Esophagus (tissue), 2 donors: ENCODE measurements around the gene LTBR. TPM values are rescaled to one million over a fixed set of nuclear protein-coding genes. Genes with fewer than 3 reads are reported as not detected.
"Not testable (repeated sequence)": the region's sequence is repeated elsewhere in the genome, so short reads cannot be mapped to it uniquely, and the experiment has no call there.

Experiments
- H3K27ac ChIP-seq, 2 donors: one replicate each; pipeline ENCODE4 v1.5.1; 2013; ENCODE audit warnings: low read depth in 2 of 2, mild to moderate bottlenecking in 2 of 2, inconsistent platforms in 1 of 2, low read length in 1 of 2, moderate library complexity in 1 of 2
- H3K27me3 ChIP-seq, 2 donors: one replicate each; pipeline ENCODE4 v1.6.1; 2013; ENCODE audit warnings: low read length in 2 of 2, control low read depth in 1 of 2, mild to moderate bottlenecking in 1 of 2; ENCODE audit not compliant: insufficient read depth in 2 of 2, control insufficient read depth in 1 of 2
- H3K36me3 ChIP-seq, 2 donors: one replicate each; pipeline ENCODE4 v1.6.1; 2013; ENCODE audit warnings: low read length in 1 of 2; ENCODE audit not compliant: control insufficient read depth in 2 of 2, insufficient read depth in 2 of 2
- H3K4me1 ChIP-seq, 2 donors: one replicate each; pipeline ENCODE4 v1.6.1; 2013; ENCODE audit warnings: low read length in 1 of 2; ENCODE audit not compliant: control insufficient read depth in 2 of 2, insufficient read depth in 2 of 2
- H3K4me3 ChIP-seq, 2 donors: one replicate each; pipeline ENCODE4 v1.5.1; 2013; ENCODE audit warnings: low read length in 2 of 2, mild to moderate bottlenecking in 2 of 2, low read depth in 1 of 2, moderate library complexity in 1 of 2
- H3K9me3 ChIP-seq, 2 donors: one replicate each; pipeline ENCODE4 v1.6.1; 2013; ENCODE audit warnings: mild to moderate bottlenecking in 2 of 2, low read depth in 1 of 2, low read length in 1 of 2, moderate library complexity in 1 of 2; ENCODE audit not compliant: control insufficient read depth in 2 of 2, insufficient read depth in 1 of 2
- WGBS, 2 donors: extraction: QIAGEN DNeasy Blood & Tissue Kit; methylation state at CpG; one replicate each; pipeline ENCODE4 v1.1.7; 2013; 5-methylcytosine and 5-hydroxymethylcytosine counted together
- polyA plus RNA-seq, 2 donors: library from polyadenylated mRNA; stranded (reverse); fragments of 200-250 nt; gene quantifications; one replicate each; pipeline ENCODE4 v1.2.3, GENCODE V29; 2013
- donor health status: healthy with polysubstance abuse.
- donor health status: Bipolar disorder and iron deficiency.

The LTBR gene
- polyA plus RNA-seq, 2 donors = 81.3 to 97.9 TPM

DNA sequence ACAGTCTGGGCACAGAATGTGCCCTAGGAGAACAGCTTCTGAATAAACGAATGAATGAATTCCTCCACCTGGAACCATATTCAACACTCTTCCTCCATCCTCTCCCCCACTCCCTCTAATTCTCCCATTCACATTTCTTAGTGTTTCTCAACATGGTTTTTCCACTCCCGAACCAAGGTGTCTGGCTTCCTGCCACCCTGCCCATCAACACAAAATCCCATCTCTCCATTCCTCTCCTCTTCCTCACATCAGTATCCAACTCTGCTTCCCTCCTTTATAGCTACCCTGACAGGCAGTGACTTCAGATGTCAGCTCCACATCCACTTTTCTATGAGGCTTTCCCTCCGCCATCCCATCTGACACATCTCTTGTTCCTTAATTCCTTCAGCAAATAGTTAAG, 45.0 kb upstream of the LTBR start:
- Histone ChIP-seq H3K36me3 (peaks cover 2% of the 10 kb centered on the region in 2 donors), H3K27me3 (no peaks in the 10 kb centered on the region), H3K9me3 (no peaks in the 10 kb centered on the region), H3K4me3 (peak overlapping the region; percentile 84 to 85), H3K27ac (peak overlapping the region; percentile 94 to 100), H3K4me1 (peaks cover 7 to 38% of the 10 kb centered on the region in 2 donors)
- WGBS, 2 donors = 14 to 23% methylated on average over 3 of the region's 3 CpGs

DNA sequence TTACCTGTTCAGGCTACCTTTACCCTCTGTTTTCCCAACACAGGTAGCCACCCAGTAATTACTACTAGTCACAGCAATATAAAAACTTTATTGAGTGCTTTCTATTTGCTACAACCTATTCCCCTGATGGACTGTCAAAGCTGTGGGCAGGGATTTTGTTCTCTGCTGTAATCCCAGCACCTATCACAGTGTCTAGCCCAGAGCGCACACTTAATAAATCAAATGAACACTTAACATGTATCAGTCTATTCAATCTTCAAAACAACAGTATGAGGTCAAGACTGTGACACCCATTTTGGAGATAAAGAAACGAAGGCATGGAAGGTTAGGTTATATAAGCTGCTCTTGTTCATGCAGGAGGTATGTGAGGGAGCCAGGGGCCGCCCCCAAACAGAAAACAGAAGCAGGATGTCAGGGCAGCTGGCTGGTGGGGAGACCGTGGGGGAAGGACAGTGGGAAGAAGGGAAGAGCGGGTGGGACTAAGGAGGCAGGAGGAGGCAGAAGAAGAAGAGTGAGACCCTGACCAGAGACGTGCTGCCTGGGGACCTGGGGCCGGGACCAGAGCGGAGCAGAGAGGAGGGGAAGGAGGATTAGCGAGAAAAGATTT, 43.8 kb upstream of the LTBR start:
- WGBS, 2 donors = 1 to 2% methylated on average over 9 of the region's 9 CpGs
- Histone ChIP-seq H3K36me3 (no peaks in the 10 kb centered on the region), H3K27ac (peak overlapping the region; percentile 94 to 100), H3K9me3 (no peaks in the 10 kb centered on the region), H3K27me3 (no peaks in the 10 kb centered on the region), H3K4me3 (peak overlapping the region; percentile 84 to 85), H3K4me1 (peaks cover 7 to 34% of the 10 kb centered on the region in 2 donors)

DNA sequence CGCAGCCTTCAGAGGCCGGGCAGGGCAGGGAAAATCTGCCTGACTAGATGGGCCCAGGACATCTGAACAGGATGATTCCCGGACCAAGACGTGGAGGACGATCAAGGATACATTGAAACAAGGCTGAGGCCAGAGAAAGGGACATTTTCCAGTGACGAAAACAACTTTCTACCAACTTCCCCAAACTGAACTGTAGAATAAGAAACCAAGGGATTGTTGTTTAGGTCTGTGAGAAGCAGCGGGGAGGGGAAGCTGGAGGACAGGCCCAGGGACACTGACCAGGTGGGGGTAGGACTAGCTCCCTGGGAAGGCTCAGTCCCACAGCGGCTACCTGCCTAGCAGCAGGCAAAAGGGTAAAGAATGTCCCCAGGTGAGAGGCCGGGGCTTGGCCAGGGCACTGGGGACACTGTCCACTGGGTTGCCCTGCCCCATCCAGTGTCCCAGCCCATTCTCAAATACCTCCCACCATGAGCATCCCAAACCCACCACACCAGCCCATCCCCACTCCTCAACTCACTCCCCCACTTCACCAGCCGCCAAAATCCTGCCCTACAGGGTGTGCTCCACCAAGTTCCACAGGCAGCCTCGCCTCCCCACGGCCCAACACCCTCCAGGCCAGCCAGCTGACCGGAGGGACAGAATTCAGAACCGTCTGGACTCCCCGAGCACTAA, 43.1 kb upstream of the LTBR start:
- Histone ChIP-seq H3K27me3 (no peaks in the 10 kb centered on the region), H3K27ac (peak overlapping the region; percentile 94 to 100), H3K36me3 (no peaks in the 10 kb centered on the region), H3K4me1 (peaks cover 7 to 36% of the 10 kb centered on the region in 2 donors), H3K4me3 (peak overlapping the region; percentile 84 to 85), H3K9me3 (no peaks in the 10 kb centered on the region)
- 1 to 2% methylated on average over 15 of the region's 15 CpGs for WGBS, 2 donors

DNA sequence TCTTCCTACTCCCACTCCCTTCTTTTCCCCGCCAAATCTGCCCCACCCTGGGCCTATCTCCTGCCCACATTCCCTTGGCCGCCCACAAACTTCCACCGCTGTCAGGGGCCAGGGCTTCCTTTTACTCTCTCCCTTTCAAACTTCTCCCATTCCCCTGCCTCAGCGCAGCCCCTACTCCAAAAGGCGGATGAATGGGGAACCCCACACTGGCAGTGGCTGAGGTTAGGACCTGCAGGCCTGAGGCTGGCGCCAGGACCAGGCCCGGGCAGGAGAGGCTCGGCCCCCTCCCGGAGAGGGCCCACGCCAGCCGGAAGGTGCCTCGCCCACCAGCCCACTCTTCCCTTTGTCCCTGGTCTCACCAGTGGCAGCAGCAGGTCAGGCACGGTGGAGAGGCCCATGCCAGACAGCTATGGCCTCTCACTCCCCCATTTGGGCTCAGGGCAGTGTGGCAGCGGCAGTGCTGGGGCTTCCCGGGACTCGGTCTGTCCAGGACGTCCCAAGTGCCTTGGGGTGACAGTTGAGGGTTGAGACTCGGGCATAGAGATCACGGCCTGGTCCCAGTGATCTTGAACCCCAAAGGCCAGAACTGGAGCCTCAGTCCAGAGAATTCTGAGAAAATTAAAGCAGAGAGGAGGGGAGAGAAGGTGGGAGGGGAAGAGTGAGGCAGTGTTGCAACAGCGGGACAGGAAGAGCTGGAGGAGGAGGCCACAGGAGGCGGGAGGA, 42.4 kb upstream of the LTBR start, which contains the start of gene TNFRSF1A:
Gene TNFRSF1A (minus strand): TSS at position 660 of the 723 bp plus-strand sequence. CDS start 262 bp downstream, at position 398.
- peak within 1 kb of the TSS; percentile 84 to 85 for H3K4me3 ChIP-seq
- WGBS, 2 donors = 1% methylated on average over 21 of the region's 21 CpGs
- peaks cover 7 to 37% of the 10 kb centered on the region in 2 donors for H3K4me1 ChIP-seq
- H3K27me3 ChIP-seq = no peaks in the 10 kb centered on the region
- peak within 1 kb of the TSS; percentile 94 to 100 for H3K27ac ChIP-seq
- H3K36me3 ChIP-seq = no peaks in the 10 kb centered on the region
- no peaks in the 10 kb centered on the region for H3K9me3 ChIP-seq

DNA sequence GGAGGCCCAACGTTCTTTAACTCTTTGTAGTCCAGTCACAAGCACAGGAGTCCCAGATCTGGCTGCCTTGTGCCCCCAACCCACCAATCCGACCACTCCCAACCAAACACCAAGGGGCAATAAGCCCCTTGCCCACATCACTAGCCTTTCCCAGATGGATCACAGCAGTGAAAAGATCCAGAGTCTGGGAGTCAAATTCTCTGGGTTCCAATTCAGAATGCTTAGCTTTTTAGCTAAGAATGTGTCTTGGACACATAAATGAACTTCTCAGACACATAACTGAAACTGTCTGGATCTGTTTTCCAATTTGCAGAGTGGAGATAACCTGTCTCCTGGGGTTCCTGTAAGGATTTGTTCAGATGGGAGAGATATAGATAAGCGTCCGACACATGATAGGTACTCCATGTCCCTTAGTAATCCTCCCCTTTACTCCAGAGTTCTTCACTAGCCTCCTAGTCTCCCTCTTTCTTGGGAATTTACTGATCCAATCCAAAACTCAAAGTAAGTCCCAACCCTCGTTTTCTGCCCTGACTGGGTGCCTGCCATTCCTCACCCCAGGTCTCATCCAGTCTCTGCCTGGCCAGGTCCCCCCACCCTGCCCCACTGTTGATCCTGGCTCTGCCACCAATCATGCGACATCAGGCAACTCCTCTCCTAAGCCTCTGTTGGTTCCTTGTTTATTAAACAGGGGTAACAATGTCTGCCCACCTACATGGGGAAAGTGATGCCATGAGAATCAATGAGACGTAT, 41.6 kb upstream of the LTBR start:
- no peaks in the 10 kb centered on the region for H3K9me3 ChIP-seq
- peaks cover 0 to 30% of the 10 kb centered on the region in 2 donors for H3K4me1 ChIP-seq
- peak overlapping the region; percentile 94 to 100 for H3K27ac ChIP-seq
- H3K27me3 ChIP-seq = no peaks in the 10 kb centered on the region
- no peaks in the 10 kb centered on the region for H3K36me3 ChIP-seq
- peak overlapping the region; percentile 84 to 85 for H3K4me3 ChIP-seq
- 37 to 38% methylated on average over 7 of the region's 7 CpGs for WGBS, 2 donors

DNA sequence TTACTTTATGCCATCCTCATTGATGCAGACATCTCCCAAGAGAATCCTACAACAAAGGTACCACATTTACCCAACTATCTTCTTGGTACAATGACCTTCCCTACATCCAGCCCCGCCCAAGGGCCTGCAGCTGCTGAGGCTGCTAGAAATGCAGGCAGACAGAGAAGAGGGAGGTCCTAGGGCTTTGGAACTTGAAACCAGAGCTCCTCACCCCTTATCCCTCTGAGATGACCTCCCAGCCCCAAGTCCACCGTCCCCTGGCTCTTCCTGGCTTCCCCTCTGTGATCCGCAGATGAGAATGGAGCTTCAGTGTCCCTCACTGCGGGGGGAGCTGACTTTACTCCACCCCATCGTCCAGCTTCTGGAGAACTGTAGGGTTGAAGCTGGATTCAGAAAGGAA, 40.4 kb upstream of the LTBR start:
- WGBS, 2 donors = 69 to 71% methylated on average over 5 of the region's 5 CpGs
- Histone ChIP-seq H3K36me3 (peaks cover 0 to 11% of the 10 kb centered on the region in 2 donors), H3K9me3 (no peaks in the 10 kb centered on the region), H3K4me1 (peaks cover 3 to 31% of the 10 kb centered on the region in 2 donors), H3K27ac (peak overlapping the region; percentile 67 to 94), H3K27me3 (no peaks in the 10 kb centered on the region), H3K4me3 (no peak overlapping the region)

DNA sequence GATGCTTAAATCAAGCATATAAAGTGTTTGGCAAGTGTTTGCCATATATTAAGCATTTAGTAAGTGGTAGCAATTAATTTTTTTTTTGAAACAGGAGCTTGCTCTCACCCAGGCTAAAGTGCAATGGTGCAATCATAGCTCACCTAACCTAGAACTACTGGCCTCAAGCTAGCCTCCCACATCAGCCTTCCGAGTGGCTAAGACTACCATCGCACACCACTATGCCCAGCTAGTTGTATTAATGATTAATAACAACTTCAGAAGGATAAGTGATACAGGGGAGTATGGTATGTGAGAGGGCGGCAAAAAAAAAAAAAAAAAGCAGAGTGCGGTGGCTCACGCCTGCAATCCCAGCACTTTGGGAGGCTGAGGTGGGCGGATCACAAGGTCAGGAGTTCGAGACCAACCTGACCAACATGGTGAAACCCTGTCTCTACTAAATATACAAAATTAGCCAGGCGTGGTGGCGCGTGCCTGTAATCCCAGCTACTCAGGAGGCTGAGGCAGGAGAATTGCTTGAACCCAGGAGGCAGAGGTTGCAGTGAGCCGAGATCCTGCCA, 39.8 kb upstream of the LTBR start:
- H3K27ac ChIP-seq, H3K27me3 ChIP-seq, H3K4me3 ChIP-seq, H3K9me3 ChIP-seq: not testable (repeated sequence)
- H3K36me3 ChIP-seq = peaks cover 0 to 15% of the 10 kb centered on the region in 2 donors
- WGBS, 2 donors = 92 to 96% methylated on average over 11 of the region's 11 CpGs
- peaks cover 3 to 28% of the 10 kb centered on the region in 2 donors for H3K4me1 ChIP-seq

DNA sequence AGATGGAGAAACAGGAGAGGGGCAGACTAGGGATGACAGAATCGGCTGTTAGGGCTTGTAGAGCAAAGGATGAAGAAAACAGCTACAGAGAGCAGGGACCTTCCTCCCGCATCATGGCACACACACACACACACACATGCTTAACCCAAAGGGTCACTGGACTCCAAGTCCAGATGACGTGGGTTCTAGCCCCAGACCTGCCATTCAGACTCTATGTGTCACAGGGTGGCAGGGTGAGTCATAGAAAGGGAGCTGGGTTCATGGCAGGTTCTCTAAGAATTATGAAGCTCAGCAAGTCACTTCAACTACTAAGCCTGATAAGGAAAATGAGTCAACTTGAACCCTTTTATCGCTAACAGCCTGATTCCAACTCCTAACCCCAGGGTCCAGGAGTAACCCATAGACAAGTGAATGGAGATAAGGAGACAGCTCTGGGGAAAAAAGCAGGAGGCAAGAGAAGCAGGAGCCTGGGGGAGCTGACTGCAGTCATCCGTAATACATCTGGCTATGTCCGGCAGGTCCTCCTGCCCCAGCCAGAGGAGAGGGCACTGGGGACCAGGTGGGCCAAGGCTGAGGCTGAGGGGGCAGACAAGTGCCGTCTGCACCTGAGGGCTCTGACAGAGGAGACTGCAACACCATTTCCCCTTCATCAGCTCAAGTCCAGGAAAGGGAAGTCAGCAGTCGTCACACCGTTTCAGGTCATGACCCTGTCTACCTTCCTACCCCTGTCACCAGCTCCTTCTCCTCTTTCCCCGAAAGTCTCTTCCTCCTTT, 38.5 kb upstream of the LTBR start:
- peaks cover 3 to 26% of the 10 kb centered on the region in 2 donors for H3K4me1 ChIP-seq
- H3K9me3 ChIP-seq = no peaks in the 10 kb centered on the region
- WGBS, 2 donors = 62 to 65% methylated on average over 10 of the region's 10 CpGs
- no peak overlapping the region for H3K4me3 ChIP-seq
- H3K36me3 ChIP-seq = peaks cover 0 to 16% of the 10 kb centered on the region in 2 donors
- H3K27me3 ChIP-seq = no peaks in the 10 kb centered on the region
- H3K27ac ChIP-seq = peak overlapping the region; percentile 45 to 86
